ENCODE results near the gene ZNF497. TPM values are rescaled to one million over a fixed set of nuclear protein-coding genes. Genes with fewer than 3 reads are reported as not detected.

The ZNF497 gene
- total and polyA plus RNA-seq, 2 of the 13 experiments (the other 11 are each of a cell fraction or from before 2014, with no cell fraction given) = 1.5 to 1.9 TPM

- no peak for TF ChIP-seq AKNA (CRISPR knock-in tag; IDR thresholded peaks at IDR 0.05; ENCODE audit: borderline replicate concordance)
- 0 out of 2 replicates have a peak, but pooled peaks have one; percentile 58 for TF ChIP-seq MXD3 (CRISPR knock-in tag; IDR thresholded peaks at IDR 0.05)
- TF ChIP-seq CEBPB (IDR thresholded peaks at IDR 0.05; ENCODE audit: borderline replicate concordance, low read depth, low read length) = no peak
- peak; percentile 28; the same call in 1 of the 2 replicates for TF ChIP-seq ZSCAN21 (CRISPR knock-in tag; IDR thresholded peaks at IDR 0.05; ENCODE audit: borderline replicate concordance)
- TF ChIP-seq ISX (CRISPR knock-in tag; conservative IDR thresholded peaks at IDR 0.05) = no peak
- TF ChIP-seq ZNF121 (CRISPR knock-in tag; IDR thresholded peaks at IDR 0.05) = no peak
- TF ChIP-seq SIN3A (IDR thresholded peaks at IDR 0.05; ENCODE audit: borderline replicate concordance, low read depth, low read length) = peak; percentile 93
- TF ChIP-seq ZBTB7A (CRISPR knock-in tag; IDR thresholded peaks at IDR 0.05) = 0 out of 2 replicates have a peak, but pooled peaks have one; percentile 17
- peak; percentile 97 for TF ChIP-seq GABPB1 (CRISPR knock-in tag; IDR thresholded peaks at IDR 0.05)
- TF ChIP-seq ZNF446 (CRISPR knock-in tag; IDR thresholded peaks at IDR 0.05) = no peak; the same call in 1 of the 2 replicates
- no peak for TF ChIP-seq SP5 (CRISPR knock-in tag; IDR thresholded peaks at IDR 0.05; ENCODE audit: borderline replicate concordance, low read depth)
- TF ChIP-seq ZNF709 (CRISPR knock-in tag; IDR thresholded peaks at IDR 0.05) = peak; percentile 86
- no peak for TF ChIP-seq MATR3 (CRISPR knock-in tag; IDR thresholded peaks at IDR 0.05)
- no peak for TF ChIP-seq KIAA2018 (CRISPR knock-in tag; IDR thresholded peaks at IDR 0.05; ENCODE audit: borderline replicate concordance)
- peak; percentile 53; the same call in 1 of the 2 replicates for TF ChIP-seq NRL (CRISPR knock-in tag; IDR thresholded peaks at IDR 0.05; ENCODE audit: borderline replicate concordance)
Observed at GRCh38 chr19:58408152-58409009, 45.8 kb upstream of the ZNF497 start, which contains the start of gene ZNF584 (continued).
